HG03108 (cell line): Measurements from ENCODE around the gene TNRC6B.

Experiments used
- ATAC-seq: cut with Tn5 transposase; IDR thresholded peaks from one replicate; pipeline ENCODE4 v1.9.1; 2021; ENCODE audit warnings: moderate library complexity; ENCODE audit not compliant: unreplicated experiment

The TNRC6B gene

DNA sequence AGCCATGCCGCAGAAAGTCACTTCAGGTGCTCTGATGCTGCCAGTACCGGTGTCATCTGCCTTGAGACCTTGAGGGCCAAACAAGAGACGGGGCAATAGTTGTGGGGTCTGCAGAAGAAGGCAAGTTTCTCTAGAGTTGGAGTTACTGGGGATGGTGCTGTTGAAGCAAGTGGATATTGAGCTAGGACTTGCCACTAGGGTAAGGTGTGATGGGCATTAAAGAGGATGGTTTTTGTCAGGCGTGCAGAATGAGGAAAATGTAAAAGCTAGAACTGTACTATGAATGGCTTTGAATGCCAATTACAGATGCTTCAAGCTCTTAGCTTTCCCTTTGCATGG is 61.6 kb downstream of the TNRC6B start:
- ATAC-seq, result no peak

DNA sequence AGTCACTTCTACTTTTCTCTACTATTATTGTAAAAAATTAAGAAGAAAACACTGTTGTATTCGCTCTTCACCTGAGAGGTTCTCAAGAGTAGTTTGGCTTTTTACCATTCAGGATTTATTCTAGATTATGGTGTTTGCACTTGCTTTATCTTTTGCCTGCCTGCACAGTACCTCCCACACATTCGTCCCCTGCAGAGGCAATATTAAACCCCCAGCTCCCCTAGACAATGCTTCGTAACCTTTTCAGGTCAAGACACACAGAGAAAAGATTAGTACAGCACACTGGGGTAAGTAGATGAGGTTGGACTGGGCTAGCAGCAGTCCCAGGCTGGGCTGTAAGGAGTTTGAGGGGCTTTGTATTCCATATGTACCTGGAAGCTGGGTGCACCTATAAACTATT is 62.4 kb downstream of the TNRC6B start:
- ATAC-seq, result no peak

DNA sequence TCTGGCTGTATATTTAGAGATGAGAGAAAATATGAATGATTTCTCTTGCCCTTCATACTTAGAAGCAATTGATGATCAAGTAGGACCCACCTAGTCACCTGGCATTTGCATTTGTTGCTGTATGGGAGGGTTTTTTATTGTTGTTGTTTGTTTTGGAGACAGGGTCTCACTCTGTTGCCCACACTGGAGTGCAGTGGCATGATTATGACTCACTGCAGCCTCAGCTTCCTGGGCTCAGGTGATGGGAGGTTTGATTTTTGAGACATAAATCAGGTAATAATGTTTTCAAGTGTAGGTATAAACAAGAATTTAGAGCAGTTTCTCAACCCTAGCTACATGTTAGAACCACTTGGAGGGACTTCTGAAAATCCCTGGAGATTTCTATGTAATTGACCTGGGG is 63.0 kb downstream of the TNRC6B start:
- ATAC-seq, result no peak

DNA sequence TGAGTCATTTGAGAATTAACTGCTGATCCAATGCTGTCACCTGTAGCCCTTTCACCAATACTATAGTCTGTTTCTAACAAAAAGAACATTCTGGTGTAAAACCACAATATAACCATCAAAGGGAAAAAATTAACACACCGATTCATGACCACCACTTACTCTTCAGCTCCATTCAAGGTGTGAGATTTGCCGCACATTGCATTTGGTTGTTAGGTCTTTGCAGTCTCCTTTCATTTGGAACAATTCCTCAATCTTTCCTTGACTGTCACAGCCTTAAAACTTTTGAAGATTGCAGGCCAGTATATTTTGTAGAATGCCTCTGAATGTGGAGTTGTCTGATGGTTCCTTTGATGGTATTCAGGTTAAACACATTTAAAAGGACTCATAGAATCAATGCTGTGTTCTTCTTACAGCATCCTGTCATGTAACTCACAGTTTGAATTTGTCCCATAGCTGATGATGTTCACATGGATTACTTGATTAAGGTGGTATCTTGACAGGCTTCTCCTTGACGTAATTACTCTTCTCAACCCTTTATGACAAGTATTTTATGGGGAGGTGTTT is 63.6 kb downstream of the TNRC6B start:
- ATAC-seq, result no peak

DNA sequence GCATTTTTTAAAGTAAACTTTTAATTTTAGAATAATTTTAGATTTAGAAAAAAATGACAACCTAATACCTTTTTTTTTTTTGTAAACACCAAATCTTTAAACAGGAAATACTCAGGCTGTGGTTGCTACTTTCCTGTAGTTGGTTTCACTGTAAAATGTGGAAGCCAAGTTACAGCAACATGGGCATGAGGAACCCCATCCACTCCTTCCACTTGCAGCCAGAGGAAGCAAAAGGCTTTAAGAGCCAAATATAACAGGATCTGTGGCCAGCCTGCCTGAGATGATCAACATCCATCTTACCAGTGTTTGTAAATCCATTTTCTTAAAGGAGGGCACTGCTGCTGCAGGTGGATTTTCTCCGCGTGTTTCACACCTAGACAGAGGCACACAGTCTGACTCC is 66.2 kb downstream of the TNRC6B start:
- ATAC-seq, result no peak

DNA sequence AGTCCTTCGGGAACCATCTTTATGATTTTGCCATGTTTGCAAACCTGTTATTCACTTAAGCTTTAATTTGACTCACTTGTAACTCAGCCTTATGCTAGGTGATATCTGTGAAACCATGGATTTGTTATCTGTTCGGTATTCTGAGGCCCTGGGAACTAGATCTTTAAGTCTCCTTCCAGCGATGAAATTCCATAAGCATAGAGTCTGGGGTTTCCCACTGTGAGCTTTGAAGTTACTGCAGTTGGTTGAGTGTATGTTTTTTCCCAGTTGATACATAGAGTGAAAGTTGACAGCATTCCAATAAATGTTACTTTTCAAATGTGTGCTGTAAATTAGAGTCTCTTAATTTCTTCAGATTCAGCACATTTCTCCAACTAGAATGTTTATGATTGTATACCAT is 66.9 kb downstream of the TNRC6B start:
- ATAC-seq, result no peak

DNA sequence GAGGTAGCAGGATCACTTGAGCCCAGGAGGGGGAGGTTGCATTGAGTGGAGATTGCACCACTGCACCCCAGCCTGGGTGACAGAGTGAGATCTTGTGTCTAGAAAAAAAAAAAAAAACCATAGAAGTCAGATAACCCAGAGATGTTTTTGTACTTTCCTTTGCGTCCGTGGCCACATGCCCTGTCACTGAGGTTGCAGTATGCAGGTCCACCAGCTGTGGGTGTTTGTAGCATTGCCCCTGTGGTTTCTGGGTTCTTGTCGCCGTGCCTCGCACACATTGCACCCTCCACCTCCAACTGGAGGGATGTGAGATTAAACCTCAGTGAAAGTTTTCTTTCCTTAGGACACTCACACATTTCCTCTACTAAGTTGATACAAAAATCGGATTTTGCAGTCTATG is 70.3 kb downstream of the TNRC6B start:
- ATAC-seq, result no peak

DNA sequence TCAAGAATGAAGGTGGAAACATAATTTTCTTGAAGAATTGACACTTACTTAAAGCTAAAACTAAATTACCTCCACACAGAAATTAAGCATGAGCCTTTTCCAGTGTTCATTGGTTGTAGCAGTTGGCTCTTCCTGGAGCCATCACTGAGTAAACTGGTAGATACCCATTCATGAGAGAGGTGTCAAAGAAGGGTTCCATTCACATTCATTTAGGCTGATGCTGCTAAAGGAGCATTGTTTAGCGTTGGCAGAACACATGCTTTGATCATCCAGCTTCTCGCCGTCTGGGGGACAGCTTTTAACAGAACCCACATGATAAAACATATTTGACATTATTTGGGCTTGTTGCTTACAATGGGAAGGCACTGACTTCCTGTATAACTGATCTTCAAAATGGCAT is 71.6 kb downstream of the TNRC6B start:
- ATAC-seq, result no peak

DNA sequence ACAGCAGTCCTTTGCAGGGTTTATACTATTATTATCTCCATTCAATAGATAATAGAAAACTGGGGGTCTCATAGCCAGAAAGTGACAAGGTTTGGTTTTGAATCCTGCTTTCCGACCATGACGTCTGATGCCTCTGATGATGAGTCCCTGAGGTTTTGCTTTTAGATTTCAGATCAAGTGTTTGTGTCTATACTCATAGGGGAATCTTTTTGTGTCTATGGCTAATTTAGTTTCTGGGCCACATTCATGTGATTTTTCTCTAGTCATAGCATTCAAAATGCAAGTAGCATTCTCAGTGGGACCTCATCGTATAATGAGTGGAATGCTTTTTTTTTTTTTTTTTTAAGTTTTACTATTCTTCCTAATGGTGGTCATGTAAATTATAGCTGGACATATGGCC is 72.9 kb downstream of the TNRC6B start:
- no peak for ATAC-seq

DNA sequence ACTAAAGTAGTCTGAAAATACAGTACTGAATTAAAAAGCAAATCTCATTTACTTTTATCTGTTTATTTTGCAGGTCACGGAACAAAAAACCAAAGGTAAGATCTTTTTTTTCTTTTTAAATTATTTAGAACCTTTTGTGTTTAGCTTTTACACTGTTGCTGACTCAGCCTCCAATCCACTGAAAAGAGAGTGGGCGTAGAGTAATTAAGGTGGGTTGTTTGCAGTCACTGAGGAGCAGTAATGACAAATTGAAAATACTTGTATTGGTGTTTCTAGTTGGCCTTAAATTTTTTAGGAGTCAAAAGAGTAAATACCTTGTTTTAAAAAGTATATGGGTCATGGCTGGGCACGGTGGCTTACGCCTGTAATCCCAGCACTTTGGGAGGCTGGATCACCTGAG is 73.4 kb downstream of the TNRC6B start:
- ATAC-seq, result no peak

DNA sequence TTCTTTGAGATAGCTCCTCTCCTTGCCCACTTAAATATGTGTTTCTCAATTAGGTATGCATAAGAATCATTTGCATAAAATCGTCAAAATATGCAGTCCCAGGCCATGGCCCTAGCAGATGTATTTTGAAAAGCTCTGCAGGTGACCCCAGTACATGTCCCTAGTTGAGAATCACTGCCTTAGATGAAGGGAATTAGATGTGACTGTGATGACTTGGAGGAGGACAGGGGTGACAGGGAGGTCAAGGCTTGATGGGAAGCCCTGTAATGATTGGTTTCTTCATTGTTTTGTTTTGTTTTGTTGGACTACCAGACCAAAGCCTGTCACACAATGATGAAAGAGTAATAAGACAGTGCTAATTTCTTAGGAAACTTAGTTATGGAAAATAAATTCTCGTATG is 74.4 kb downstream of the TNRC6B start:
- no peak for ATAC-seq

DNA sequence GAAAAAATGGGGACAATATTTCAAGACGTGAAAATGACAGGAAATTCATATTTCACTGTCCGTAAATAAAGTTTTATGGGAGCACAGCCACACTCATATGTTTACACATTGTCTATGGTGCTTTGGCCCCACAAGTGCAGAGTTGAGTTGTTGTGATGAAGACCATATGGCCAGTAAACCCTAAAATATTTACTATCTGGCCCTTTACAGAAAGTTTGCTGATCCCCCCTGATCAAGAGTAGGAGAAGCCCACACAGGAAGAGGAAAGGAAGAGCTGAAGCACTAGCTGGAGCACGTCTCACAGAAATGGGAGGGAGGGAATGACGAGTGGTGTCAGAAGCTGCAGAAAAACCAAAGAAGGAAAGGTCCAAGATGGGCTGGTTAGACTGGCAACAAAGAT is 78.8 kb downstream of the TNRC6B start:
- no peak for ATAC-seq

DNA sequence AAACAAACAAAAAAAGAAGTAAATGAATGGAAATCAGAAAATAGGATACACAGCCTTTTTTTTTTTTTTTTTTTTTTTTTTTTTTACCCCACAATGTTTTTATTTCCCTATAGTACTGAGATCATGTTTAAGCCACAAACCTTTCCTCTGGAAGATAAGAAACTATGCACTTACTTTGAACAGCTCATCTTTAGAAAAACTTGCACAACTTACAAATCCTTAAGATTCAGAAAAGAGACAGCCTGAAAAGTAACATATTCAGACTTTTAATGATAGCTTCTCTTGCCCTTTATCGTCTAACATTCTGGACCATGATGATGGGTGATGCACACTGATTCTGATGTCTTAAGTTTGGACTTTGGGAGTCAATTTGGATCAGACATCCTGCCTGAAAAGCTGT is 80.3 kb downstream of the TNRC6B start:
- ATAC-seq, result no peak

DNA sequence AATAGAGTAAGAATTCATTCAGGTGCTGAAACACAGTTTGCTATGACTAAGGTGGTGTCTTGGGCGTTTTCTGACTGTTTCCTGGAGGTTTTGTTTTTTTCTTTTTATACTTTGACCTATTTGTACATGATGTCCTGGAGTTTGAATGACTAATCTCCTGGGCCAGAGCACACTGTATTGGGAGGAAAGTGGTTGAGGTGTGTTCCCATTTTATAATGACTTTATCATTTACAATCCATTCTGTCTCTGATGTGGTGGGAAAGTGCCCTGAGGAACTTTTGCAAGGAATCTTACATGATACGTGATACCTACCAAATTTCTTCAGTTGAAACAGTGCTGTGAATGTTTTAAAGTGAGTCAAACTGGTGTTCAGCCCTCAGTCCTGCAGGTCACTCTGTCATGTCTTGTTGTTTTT is 80.8 kb downstream of the TNRC6B start:
- ATAC-seq, result no peak

DNA sequence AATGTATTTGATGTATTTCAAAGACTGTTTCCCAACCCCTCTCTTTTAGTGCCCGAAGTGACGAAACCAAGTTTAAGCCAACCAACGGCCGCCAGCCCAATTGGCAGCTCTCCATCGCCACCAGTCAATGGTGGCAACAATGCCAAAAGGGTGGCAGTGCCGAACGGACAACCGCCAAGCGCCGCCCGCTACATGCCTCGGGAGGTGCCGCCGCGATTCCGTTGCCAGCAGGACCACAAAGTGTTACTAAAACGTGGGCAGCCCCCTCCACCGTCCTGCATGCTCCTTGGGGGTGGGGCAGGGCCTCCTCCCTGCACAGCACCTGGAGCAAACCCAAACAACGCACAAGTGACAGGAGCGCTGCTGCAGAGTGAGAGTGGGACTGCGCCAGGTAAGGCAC is 84.1 kb downstream of the TNRC6B start:
- no peak for ATAC-seq

DNA sequence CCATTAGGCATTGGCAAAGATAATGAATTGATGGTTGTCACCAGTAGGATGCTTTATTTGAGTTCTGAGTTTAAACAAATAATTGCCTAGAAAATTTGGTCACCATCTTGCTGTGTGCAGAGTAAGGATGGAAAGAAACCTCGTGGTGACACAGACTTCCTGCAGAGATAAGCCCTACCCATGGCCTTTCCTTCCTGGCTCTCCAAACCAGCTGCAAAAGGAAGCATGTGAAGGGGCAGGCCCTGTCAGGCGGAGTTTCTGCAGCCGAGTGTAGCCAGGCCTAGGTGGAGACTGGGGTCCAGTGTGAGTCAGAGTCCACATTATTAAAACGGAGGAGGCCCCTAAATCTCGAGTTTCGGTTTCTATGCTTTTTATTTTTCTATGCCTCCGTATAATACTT is 85.5 kb downstream of the TNRC6B start:
- no peak for ATAC-seq

DNA sequence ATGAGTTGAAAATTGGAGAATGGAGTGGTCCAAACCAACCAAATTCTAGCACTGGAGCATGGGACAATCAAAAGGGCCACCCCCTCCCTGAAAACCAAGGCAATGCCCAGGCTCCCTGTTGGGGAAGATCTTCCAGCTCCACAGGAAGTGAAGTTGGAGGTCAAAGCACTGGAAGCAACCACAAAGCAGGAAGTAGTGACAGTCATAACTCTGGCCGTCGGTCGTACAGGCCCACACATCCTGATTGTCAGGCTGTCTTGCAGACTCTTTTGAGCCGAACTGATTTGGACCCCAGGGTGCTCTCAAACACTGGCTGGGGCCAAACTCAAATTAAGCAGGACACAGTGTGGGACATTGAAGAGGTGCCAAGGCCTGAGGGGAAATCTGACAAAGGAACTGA is 88.1 kb downstream of the TNRC6B start:
- no peak for ATAC-seq

DNA sequence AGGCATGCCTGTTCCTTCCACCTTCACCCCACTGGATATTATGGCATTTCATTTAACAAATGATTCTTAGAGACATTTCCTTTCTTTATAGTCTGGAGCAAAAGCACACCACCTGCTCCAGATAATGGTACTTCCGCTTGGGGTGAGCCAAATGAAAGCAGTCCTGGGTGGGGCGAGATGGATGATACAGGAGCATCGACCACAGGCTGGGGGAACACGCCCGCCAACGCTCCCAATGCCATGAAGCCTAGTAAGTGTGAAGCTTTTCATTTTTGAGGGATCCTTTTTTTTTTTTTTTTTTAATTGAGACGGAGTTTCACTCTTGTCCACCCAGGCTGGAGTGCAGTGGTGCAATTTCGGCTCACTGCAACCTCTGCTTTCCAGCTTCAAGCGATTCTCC is 92.3 kb downstream of the TNRC6B start:
- ATAC-seq, result no peak

DNA sequence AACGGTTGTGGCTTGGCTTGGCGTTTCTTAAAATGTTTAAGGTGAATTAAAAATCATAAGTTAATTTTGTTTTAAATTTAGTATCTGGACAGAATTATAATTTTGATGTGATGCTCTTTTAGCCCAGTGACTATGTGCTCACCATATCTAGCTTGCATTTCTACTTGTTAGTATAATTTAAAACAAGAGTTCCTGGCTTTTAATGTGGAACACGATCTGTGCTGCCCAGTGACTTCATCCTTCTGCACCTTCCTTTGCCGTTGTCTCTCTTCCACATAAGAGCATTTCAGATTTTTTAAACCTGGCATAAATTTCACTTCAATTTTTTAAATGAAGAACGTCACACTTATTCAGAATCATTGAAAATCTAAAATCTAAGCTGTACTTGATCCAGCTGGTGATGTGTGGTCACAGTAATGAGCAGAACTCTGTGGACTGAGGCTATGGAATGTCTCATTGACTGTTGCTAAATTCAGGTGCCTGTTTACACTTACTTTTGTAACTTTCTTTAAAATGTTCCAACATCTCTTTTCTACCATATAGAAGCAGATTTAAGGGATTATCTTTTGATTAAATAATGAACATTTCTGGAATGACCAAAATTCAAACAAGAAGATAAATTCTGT is 93.1 kb downstream of the TNRC6B start:
- no peak for ATAC-seq

DNA sequence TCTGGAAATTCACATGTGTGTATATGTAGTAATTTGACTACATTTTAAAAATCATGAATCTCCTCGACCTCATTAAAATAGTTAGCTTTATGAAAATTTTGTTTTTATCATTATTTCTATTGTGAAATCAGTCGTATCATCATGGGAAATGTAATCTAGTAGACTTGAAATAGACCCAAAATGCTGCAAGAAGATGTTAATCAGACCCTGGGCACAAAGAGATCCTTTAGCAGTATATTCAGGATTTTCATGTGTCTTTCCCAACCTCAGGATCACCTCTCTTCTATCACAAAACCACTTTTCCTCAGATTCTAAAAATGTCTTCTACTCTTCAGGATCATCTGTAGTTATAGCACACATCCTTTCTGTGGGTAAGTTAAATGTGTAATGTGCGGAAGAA is 93.7 kb downstream of the TNRC6B start:
- no peak for ATAC-seq

DNA sequence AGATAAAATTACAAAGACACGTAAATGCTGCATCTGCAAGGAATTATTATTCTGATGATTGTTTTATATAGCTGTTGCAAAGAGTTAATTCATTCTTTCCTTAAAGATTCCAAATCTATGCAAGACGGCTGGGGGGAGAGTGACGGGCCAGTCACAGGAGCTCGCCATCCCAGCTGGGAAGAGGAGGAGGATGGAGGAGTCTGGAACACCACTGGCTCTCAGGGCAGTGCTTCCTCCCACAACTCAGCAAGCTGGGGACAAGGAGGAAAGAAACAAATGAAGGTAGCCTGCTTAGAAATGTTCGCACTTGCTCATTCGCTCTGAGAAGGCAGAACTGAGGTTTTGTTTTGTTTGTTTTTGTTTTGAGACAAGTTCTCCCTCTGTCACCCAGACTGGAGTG is 95.6 kb downstream of the TNRC6B start:
- no peak for ATAC-seq

DNA sequence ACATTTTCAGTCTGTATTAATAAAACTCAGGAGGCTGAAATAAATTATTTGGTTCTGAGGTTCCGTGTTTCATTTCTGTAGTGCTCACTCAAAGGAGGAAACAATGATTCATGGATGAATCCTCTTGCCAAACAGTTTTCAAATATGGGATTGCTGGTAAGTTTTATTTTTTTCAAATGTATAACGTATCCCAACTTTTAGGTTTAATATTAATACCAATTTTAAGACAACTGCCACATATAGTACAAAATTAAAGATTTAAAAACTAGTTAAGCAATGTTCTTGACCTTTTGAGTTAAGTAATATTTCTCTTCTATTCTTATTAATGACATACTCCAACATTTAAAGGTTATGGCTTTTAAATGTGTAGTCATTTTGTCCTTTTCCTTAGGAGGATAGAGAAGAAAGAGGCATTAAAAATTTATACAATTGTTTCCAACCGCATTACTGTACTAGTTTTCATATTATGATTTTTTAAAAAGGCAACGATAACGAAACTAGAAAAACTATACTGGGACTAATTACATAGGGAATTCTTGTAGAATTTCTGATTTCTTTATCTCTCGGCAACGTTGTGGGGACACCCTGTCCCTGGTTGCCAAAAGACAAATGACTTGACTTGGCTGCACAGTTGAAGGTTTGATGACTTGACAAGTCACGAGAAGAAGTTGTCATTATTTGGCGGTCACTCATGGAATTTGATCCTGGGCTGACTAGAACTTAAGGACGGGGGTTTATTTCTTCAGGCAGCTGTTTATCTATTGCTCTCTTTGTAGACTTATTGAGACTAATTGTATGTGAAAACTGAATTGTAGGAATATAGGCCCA is 99.5 kb downstream of the TNRC6B start:
- no peak for ATAC-seq

DNA sequence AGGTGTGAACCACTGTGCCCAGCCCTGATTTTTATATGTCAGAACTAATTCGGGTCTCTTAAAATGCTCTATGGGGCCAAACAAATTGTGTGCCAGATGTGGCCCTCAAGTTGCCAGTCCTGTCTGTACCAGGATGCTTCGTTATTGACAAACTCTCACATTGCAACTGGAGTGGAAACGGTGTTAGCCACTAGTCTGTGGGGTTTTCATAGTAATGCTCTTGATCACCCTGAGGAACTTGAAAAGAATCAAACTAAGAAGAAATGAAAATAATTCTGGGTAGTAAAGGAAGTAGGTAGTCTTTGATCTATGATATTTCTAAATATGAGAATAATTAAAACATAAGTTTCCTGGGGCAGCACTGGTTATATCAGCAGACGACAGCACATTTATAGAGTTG is 101.3 kb downstream of the TNRC6B start:
- ATAC-seq, result no peak
